Right lobe of liver (tissue), 4 donors: ENCODE measurements around the gene ARL1.

ENCODE experiments used
- CTCF ChIP-seq, 4 donors: fragments of 200-600 bp in 3 of 4; fragments of 450-650 bp in 1 of 4; IDR thresholded peaks; one replicate each; pipeline versions ENCODE4 v1.5.1 to v1.8.0; 2016 to 2022; ENCODE audit warnings: antibody characterized with exemption in 4 of 4, mild to moderate bottlenecking in 2 of 4
- POLR2A ChIP-seq: fragments of 450-650 bp; IDR thresholded peaks from one replicate; pipeline ENCODE4 v1.6.1; 2017; ENCODE audit warnings: antibody characterized with exemption, mild to moderate bottlenecking
- donor health status: DM: no; HTN: no; CAD: no.
- donor health status: DM: no; HTN: no; CAD: no.
- donor health status: DM: no; HTN: yes; CAD: no.

GRCh38 chr12:101430456-101430855 is 22.9 kb upstream of the ARL1 start:
- TF ChIP-seq POLR2A (no peak), CTCF (IDR thresholded peaks at IDR 0.05) (no peak)
